Hematopoietic multipotent progenitor cell treated with erythropoietin and hydrocortisone succinate and interleukin-3 and kit ligand, for 4 days (in vitro differentiated cells): ENCODE results near the gene ATP1A3.

Experiments used
- DNase-seq: peaks from one replicate; pipeline ENCODE4 v3.0.0-alpha.2; 2015

Gene ATP1A3

DNA sequence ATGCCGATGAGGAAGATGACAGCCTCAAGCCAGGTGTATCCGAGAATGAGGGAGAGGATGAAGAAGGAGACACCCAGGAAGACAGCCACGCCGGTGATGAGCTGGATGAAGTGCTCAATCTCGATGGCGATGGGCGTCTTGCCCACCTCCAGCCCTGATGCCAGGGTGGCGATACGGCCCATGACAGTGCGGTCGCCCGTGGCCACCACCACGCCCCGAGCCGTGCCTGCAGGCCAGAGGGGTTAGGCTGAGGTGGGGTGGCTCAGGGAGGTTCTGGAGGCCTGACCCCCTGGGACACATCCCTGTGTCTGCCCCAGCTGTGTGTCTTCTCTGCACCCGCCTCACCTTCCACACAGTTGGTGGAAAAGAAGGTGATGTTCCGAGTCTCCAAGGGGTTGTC lies 9.1 kb downstream of the ATP1A3 start:
- DNase-seq, result no peak

DNA sequence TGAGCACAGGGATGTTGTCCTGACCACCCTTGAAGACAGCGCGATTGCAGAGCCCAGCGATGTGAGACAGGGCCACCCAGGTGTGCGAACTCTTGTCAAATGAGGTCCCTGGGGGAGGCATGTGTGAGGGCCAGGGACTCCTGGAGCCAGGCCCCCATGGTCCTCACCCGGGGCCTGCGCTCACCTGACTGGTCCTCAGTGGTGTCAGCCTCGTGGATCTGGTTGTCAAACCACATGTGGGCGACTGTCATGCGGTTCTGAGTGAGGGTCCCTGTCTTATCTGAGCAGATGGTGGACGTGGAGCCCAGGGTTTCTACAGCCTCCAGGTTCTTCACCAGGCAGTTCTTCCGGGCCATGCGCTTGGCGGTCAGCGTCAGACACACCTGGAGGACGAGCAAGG lies 12.3 kb downstream of the ATP1A3 start:
- DNase-seq, result no peak

DNA sequence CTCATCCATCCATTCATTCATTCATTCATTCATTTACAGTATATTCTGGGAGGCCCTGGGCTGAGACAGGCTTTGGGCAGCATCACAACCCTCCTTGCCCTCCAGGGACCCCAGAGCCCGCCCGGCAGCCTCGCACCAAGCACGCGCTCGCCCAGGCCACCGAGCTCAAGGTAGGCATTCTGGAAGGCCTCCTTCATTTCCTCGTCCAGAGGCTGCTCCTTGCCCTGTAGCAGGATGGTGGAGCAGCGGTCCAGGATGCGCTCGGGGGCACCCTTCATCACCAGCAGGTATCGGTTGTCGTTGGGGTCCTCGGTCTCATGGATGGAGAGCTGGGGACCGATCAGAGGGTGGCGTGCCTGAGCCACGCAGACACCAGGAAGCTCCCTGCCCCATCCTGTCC lies 15.6 kb downstream of the ATP1A3 start:
- DNase-seq, result no peak

GRCh38 chr19:41977916-41978315 lies 16.1 kb downstream of the ATP1A3 start:
- DNase-seq, result no peak

- no peak for DNase-seq
Measured at GRCh38 chr19:41974652-41975051, 19.4 kb downstream of the ATP1A3 start.

- DNase-seq, result no peak
Measured at GRCh38 chr19:41971363-41971762, 22.7 kb downstream of the ATP1A3 start.

DNA sequence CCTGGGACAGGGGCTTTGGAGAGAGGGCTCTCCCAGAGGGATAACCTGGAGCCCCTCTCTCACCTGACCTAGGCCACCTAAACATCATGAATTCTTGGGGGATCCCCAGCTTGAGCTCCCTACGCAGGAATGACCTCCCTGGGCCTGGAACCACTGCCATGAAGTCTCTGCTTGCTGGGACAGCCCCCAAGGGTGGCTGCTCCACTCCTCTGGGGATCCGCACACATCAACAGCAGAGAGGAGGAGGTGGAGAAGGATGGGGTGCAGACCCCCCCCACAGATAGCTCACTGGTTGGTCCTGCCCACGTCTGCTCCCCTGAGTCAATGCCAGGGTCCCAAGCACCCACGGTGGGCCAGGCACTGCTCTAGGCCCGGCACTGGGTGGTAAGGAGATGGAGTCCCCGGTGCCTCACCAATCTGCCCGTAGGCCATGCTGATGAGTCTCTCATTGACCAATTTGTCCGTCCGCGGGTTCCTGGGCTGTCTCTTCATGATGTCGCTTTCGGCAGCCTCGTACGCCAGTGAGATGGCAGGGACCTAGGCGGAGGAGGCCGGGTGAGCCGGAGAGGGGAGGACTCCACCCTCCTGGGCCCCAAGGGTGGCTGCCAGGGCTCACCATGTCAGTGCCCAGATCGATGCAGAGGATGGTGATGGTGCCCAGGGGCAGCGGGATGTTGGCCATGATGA lies 24.1 kb downstream of the ATP1A3 start:
- DNase-seq, result no peak

DNA sequence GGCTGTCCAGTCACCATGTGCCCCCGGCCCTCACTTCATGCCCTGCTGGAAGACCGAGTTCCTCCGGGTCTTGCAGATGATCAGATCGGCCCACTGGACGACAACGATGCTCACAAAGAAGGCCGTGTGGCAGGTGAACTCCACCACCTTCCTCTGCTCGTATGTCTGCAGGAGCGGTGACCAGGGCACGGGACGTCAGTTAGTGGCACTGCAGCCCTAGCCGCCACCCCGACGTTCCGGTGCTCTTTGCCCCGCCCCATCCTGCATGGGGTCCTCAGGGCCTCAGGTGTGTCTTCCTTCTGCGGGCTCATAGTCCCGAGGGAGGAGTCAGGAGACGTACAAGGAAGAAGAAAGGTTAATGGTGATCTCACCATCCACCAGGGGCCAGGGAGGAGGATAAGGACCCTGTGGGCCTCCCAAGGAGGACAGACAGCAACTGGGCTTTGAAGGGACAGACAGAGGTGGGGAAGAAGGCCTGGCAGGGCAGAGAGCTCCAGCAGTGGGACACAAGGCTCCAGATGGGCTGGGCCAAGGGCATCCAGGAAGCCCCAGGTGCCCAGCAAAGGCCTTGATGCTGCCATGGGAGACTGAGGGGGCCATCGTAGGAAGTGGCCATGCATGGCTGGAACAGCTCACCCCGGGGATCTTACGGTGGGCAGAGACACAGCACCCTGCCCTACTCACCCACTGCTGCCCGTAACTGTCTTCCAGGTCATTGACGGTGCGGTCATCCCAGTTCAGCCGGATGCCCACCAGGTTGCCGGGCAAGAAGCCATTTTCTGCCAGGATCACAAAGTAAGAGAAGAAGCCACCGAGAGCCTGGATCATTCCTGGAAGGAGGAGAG lies 25.1 kb downstream of the ATP1A3 start:
- DNase-seq, result no peak

- peak; percentile 77 for DNase-seq
Measured at GRCh38 chr19:41967054-41967783, 26.8 kb downstream of the ATP1A3 start.

GRCh38 chr19:41965106-41965505 lies 28.9 kb downstream of the ATP1A3 start:
- DNase-seq, result no peak

GRCh38 chr19:41960973-41961372 lies 33.1 kb downstream of the ATP1A3 start:
- peak; percentile 37 for DNase-seq

DNA sequence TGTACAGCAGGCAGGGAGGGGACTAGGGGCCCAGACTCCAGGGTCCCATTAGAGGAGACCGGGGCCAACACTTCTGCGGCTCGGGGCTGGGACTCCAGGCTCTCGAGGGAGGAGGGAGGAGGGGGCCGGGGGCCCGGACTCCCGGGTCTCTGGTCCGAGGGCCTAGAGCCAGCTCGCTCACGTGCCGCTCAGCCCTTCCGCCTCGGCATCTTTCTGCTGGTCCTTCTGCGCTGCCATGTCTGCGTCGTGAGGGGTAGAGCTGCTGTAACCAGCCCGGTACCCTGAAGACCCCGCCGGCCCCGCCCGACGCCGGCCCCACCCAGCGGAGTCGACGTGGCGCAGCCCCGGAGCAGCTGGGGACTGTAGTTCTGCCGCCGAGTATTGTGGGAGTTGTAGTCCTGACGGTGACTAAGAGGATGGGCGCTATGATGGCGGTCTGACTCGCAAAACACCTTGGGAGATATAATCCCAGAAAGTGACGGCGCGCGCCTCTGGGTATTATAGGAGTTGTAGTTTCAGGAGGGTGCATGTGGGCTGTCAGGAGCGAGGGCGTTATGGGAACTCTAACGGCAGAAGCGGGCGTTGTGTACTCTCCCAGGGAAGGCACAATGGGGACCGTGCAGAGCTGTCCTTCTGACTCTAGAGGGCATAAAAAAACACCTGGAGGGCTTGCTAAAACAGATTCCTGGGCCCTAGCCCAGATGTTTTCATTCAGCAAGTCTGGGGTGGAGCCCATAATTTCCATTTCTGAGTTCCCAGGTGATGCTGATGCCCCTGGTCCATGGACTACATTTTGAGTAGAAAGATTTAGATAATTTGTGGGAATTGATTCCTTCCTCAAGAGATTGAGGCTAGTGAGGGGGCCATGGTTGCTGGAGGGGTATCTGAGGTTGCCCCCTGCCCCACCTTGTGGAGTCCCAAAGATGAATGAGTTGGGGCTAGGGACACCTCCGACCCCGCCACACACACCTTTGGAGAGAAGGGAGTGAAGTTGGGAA lies 34.7 kb downstream of the ATP1A3 start, which contains the start of gene RABAC1:
Gene RABAC1 (minus strand): TSS at position 266 of the 998 bp plus-strand sequence. CDS start 29 bp downstream, at position 237.
- peak; percentile 95 for DNase-seq

- peak; percentile 72 for DNase-seq
Measured at GRCh38 chr19:41958367-41959055, 35.5 kb downstream of the ATP1A3 start.

DNA sequence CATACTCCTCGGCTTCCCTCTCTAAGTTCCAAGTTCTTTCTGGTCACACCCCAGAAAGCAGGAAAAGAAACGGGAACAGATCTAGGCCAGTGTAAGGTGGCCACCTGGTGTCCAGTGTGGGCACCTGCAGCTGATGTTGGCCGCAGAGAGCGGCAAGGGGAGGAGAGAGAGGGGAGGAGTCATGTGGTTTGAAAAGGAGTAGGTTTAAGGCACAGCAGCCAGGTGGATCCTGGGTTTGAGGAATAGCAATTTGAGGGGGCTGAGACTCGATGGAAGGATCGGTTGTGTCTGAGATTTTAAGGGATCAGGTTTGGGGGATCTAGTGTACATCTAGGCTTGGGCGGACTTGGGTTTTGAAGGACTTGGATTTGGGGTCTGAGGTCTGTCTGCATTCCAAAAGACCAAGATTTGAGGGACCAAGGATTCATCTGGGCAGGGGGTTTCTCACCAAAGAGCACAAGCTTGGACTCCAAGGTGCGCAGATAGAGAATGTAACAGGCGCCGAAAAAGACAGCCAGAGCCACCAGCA lies 36.1 kb downstream of the ATP1A3 start:
- peak; percentile 88 for DNase-seq

- no peak for DNase-seq
Measured at GRCh38 chr19:41957161-41957837, 36.7 kb downstream of the ATP1A3 start.

GRCh38 chr19:41956621-41957020 lies 37.4 kb downstream of the ATP1A3 start:
- DNase-seq, result no peak

DNA sequence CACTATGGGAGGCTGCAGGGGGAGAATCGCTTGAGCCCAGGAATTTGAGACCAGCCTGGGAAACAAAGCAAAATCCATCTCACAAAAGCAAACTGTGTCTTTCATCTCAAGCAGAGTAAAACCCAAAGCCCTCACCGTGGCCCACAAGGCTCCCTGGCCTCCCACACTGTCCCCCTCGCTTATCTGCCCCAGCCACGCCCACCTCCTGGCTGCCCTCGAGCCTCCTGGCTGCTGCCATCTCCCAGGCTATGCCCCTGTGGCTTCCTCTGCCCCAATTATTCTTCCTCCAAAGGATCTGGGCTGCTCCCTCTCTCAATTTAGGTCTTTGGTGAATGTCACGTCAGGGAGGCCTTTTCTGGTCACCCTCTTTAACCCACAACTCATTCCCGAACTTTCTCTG lies 38.5 kb downstream of the ATP1A3 start:
- peak; percentile 64 for DNase-seq

DNA sequence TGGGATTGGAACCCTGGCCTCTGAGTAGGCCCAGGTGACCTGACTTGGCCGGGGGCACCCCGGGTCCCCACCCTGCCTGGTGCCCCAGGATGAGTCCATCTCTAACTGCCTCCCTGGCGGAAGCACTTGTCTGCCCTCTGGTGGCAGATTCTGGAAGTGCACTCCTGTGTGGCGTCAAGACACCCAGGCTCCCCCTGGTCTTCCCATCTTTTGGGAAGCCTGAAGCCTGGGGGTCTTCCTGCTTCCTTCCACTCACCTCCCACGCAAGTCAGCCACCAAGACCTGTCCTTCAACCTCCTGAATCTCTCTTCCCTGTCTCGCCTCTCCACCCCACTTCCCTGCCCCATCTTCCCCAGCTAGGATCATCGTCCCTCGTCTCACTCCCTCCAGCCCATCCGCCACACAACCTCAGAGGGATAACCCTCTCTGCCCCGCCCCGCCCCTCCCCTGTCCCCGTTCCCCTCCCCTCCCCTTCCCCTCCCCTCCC lies 42.3 kb downstream of the ATP1A3 start:
- DNase-seq, result peak; percentile 85

GRCh38 chr19:41947091-41947490 lies 46.9 kb downstream of the ATP1A3 start:
- no peak for DNase-seq

GRCh38 chr19:41945135-41945766 lies 48.8 kb downstream of the ATP1A3 start:
- DNase-seq, result no peak
